ENCODE results near the gene AARS2. TPM values are rescaled to one million over a fixed set of nuclear protein-coding genes. Genes with fewer than 3 reads are reported as not detected.

AARS2 gene
- total RNA-seq, 6 donors from 2014 or later: 11.1 to 23.0 (median 12.0) TPM

- 75 to 76% methylated on average over 24 to 25 of the region's 25 CpGs for WGBS, 2 donors
- no peak for DNase-seq
Observed at GRCh38 chr6:44285552-44286284, 27.4 kb downstream of the AARS2 start.

DNA sequence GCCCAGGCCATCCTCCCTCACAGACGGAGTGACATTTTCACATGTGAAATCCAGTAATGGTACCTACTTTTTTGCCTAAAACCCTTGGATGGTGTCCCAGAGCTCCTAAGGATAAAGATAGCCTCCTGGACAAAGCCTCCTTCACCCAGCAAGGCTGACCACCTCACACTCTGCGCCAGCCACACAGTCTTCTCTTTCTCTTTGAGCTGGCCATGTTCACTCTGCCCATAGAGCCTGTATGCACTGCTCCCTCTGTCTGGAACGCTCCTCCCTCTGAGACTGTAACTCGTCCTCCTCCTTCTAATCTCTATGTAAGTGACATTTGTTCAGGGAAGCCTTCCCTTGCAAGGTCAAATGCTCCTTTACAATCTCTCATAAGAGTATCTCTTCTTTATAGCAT, 28.3 kb downstream of the AARS2 start:
- no peak overlapping the region for H3K4me3 ChIP-seq
- TF ChIP-seq CTCF (IDR thresholded peaks at IDR 0.05) (no peak), POLR2AphosphoS5 (IDR thresholded peaks at IDR 0.05) (no peak), POLR2A (IDR thresholded peaks at IDR 0.05) (no peak), EP300 (IDR thresholded peaks at IDR 0.05) (no peak)
- no peaks in the 10 kb centered on the region for H3K9me3 ChIP-seq
- 54 to 63% methylated on average over 4 of the region's 4 CpGs for WGBS, 2 donors
- DNase-seq (no peak), ATAC-seq (ENCODE audit: low FRiP score in 2 of 2) (no peak)
- no peaks in the 10 kb centered on the region for H3K36me3 ChIP-seq
- H3K4me1 ChIP-seq: no peaks in the 10 kb centered on the region
- H3K27me3 ChIP-seq: no peaks in the 10 kb centered on the region
- no peak overlapping the region for H3K27ac ChIP-seq

More at GRCh38 chr6:44285552-44286284, 27.4 kb downstream of the AARS2 start:
- ATAC-seq (ENCODE audit: low FRiP score in 2 of 2): no peak
- H3K4me1 ChIP-seq: no peaks in the 10 kb centered on the region
- H3K36me3 ChIP-seq: no peaks in the 10 kb centered on the region
- TF ChIP-seq CTCF (IDR thresholded peaks at IDR 0.05) (no peak), POLR2A (IDR thresholded peaks at IDR 0.05) (no peak), POLR2AphosphoS5 (IDR thresholded peaks at IDR 0.05) (no peak), EP300 (IDR thresholded peaks at IDR 0.05) (no peak)
- no peak overlapping the region for H3K27ac ChIP-seq
- no peak overlapping the region for H3K4me3 ChIP-seq
- H3K27me3 ChIP-seq: no peaks in the 10 kb centered on the region
- no peaks in the 10 kb centered on the region for H3K9me3 ChIP-seq

GRCh38 chr6:44284121-44284520, 29.0 kb downstream of the AARS2 start:
- Histone ChIP-seq H3K27ac (no peak overlapping the region), H3K4me1 (no peaks in the 10 kb centered on the region), H3K36me3 (no peaks in the 10 kb centered on the region), H3K4me3 (no peak overlapping the region), H3K9me3 (no peaks in the 10 kb centered on the region), H3K27me3 (no peaks in the 10 kb centered on the region)
- no peak for DNase-seq
- ATAC-seq (ENCODE audit: low FRiP score in 2 of 2): peak in 1 of 2 donors; percentile 41
- 46% methylated on average over 2 of the region's 2 CpGs for WGBS, 2 donors
- TF ChIP-seq POLR2A (IDR thresholded peaks at IDR 0.05): no peak
- no peak for TF ChIP-seq EP300 (IDR thresholded peaks at IDR 0.05)
- no peak for TF ChIP-seq CTCF (IDR thresholded peaks at IDR 0.05)
- no peak for TF ChIP-seq POLR2AphosphoS5 (IDR thresholded peaks at IDR 0.05)

DNA sequence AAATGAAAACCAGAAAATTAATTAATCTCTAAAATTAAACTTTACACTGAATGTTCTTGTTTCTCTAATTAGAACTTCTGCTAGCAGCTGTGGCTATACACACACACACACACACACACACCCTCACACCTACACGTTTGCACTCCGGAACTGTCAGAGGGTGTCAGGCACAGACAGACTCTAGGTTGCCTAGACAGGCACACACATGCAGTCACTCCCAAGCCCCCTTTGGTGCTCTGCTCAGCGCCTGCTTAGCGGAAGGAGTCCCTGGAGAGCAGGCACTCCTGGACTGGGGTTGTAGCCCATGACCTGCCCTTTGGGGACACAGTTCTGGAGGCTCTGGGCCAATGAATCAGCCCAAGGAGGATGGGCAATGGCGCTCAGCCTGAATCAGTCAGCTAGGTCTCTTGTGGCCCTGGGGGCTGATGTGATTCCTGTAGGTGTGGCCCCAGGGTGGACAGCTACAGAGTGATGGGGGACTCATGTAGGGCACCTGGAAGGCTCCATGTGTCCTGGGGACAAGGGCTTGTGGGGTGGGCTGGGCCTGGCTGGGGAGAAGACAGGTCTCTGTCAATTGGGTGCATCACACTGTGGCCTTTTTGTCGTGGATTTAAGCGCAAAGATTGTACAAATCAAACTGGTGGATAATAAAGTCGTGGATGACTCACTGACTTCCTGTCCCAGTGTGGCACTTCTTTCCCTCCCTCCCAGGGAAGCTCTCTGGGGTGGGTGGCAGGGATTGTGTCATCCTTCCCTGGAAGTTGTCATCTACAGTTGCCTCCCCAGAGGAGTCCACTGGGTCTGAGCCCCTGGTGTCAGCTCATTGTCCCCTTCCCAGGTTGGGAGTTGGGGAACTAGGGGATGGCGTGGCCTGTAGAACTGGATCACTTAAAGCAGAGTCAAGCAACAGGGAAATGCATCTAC, 34.1 kb downstream of the AARS2 start:
- no peak for DNase-seq
- ATAC-seq (ENCODE audit: low FRiP score in 2 of 2): no peak
- Histone ChIP-seq H3K27ac (no peak overlapping the region), H3K9me3 (no peaks in the 10 kb centered on the region), H3K36me3 (no peaks in the 10 kb centered on the region), H3K27me3 (peaks cover 0 to 20% (median 10%) of the 10 kb centered on the region in 4 donors), H3K4me1 (peaks cover 9 to 11% (median 10%) of the 10 kb centered on the region in 4 donors), H3K4me3 (no peak overlapping the region)
- 61 to 62% methylated on average over 8 to 9 of the region's 9 CpGs for WGBS, 2 donors
- no peak for TF ChIP-seq EP300 (IDR thresholded peaks at IDR 0.05)
- no peak for TF ChIP-seq POLR2AphosphoS5 (IDR thresholded peaks at IDR 0.05)
- no peak for TF ChIP-seq POLR2A (IDR thresholded peaks at IDR 0.05)
- TF ChIP-seq CTCF (IDR thresholded peaks at IDR 0.05): no peak

All from upper lobe of left lung (tissue), 6 donors.